HG03097 (cell line): ENCODE results near the gene NPHP4.

Experiments
- ATAC-seq: cut with Tn5 transposase; IDR thresholded peaks from one replicate; pipeline ENCODE4 v1.9.1; 2021; ENCODE audit not compliant: unreplicated experiment, low FRiP score

The NPHP4 gene

GRCh38 chr1:5820026-5820421, 172.2 kb downstream of the NPHP4 start:
- ATAC-seq: no peak

GRCh38 chr1:5819391-5820025, 172.7 kb downstream of the NPHP4 start:
- no peak for ATAC-seq

- no peak for ATAC-seq
Observed at GRCh38 chr1:5818755-5819154, 173.5 kb downstream of the NPHP4 start.

GRCh38 chr1:5815716-5816115, 176.5 kb downstream of the NPHP4 start:
- no peak for ATAC-seq

- no peak for ATAC-seq
Observed at GRCh38 chr1:5815211-5815610, 177.0 kb downstream of the NPHP4 start.

GRCh38 chr1:5814046-5814619, 178.1 kb downstream of the NPHP4 start:
- no peak for ATAC-seq

- no peak for ATAC-seq
Observed at GRCh38 chr1:5813480-5813879, 178.7 kb downstream of the NPHP4 start.
